Psoas muscle (tissue), 8 donors: ENCODE data around the gene RASA2. TPM values are rescaled to one million over a fixed set of nuclear protein-coding genes. Genes with fewer than 3 reads are reported as not detected.

ENCODE experiments used
- ATAC-seq, 4 donors: fragments of 200-7000 bp; cut with Tn5 transposase; one replicate each; pipeline ENCODE4 v1.9.1; 2020; ENCODE audit warnings: moderate library complexity in 3 of 4, mild to moderate bottlenecking in 2 of 4
- DNase-seq, 2 donors: peaks; one replicate each; pipeline ENCODE4 v3.0.0-alpha.2; 2020
- H3K27ac ChIP-seq: fragments of 200-600 bp; one replicate; pipeline ENCODE4 v1.8.0; 2022
- H3K27me3 ChIP-seq, 3 donors: fragments of 200-600 bp in 1 of 3; one replicate each; pipeline versions ENCODE4 v1.6.1 to v1.8.0; 2013 to 2022; ENCODE audit warnings: low read length in 2 of 3, mild to moderate bottlenecking in 2 of 3, moderate library complexity in 1 of 3; ENCODE audit not compliant: insufficient read depth in 3 of 3
- H3K36me3 ChIP-seq, 2 donors: fragments of 200-600 bp in 1 of 2; one replicate each; pipeline versions ENCODE4 v1.6.1 to v1.8.0; 2013 to 2022; ENCODE audit warnings: low read depth in 1 of 2, mild to moderate bottlenecking in 1 of 2, moderate library complexity in 1 of 2; ENCODE audit not compliant: insufficient read depth in 1 of 2
- H3K4me1 ChIP-seq: fragments of 200-600 bp; one replicate; pipeline ENCODE4 v1.8.0; 2022
- H3K4me3 ChIP-seq: fragments of 200-600 bp; one replicate; pipeline ENCODE4 v1.8.0; 2022; ENCODE audit warnings: mild to moderate bottlenecking
- H3K9me3 ChIP-seq: fragments of 200-600 bp; one replicate; pipeline ENCODE4 v1.8.0; 2022
- CTCF ChIP-seq: fragments of 200-600 bp; IDR thresholded peaks from one replicate; pipeline ENCODE4 v1.8.0; 2022; ENCODE audit warnings: antibody characterized with exemption
- WGBS, 3 donors: extraction: QIAGEN DNeasy Blood & Tissue Kit; methylation state at CpG; one replicate each; pipeline versions ENCODE4 v1.1.6 to v1.1.7; 2013; 5-methylcytosine and 5-hydroxymethylcytosine counted together
- intact Hi-C, 2 donors: fragments of 100-400 bp; cut with DNase I; formaldehyde crosslinking; loops; one replicate each; pipeline versions ENCODE4 v1.11.0 to v1.14.2; 2022
- polyA plus RNA-seq, 3 donors: library from polyadenylated mRNA; stranded (reverse); fragments of 200-250 nt; gene quantifications; one replicate each; pipeline ENCODE4 v1.2.3, GENCODE V29; 2013
- total RNA-seq, 4 donors: library from RNA; stranded (reverse); fragmentation: NEBNext Ultra II Directional in 2 of 4; extraction: Animal tissue kit (Norgen Biotek cat#: 25700) in 2 of 4; gene quantifications; one replicate each; pipeline versions ENCODE4 v1.2.1 to v1.2.4, GENCODE V29; 2021 to 2023
- donor health status: healthy with polysubstance abuse.
- donor health status: DM: no; HTN: no; CAD: no; lungs with moderate emphysema.
- donor health status: Bipolar disorder and iron deficiency.
- donor health status: healthy.
- donor health status: DM: yes; HTN: yes; CAD: no.
- donor health status: DM: no; HTN: no; CAD: no.
- donor health status: DM: no; HTN: no; CAD: no.
- donor health status: DM: yes; HTN: yes; CAD: no.

The RASA2 gene
- total and polyA plus RNA-seq, 7 donors, result 1.3 to 4.0 (median 2.3) TPM

- intact Hi-C loops, result loop anchor here in 1 of 2 donors (2.0 to 5.0 kb wide), 2 partner anchors 162 to 336 kb away; partner anchors contain the start of gene RNF7
- peaks cover 4 to 83% of the 10 kb centered on the region in 2 donors for H3K36me3 ChIP-seq
- 98 to 100% (median 100%) methylated on average over 1 of the region's 1 CpG for whole genome bisulfite sequencing, 3 donors
Observed at GRCh38 chr3:141576744-141577052, 89.9 kb downstream of the RASA2 start.

GRCh38 chr3:141578202-141578973 is 91.6 kb downstream of the RASA2 start:
- 87 to 93% (median 91%) methylated on average over 4 of the region's 4 CpGs for WGBS, 3 donors
- DNase-seq (no peak), ATAC-seq (no peak)
- Histone ChIP-seq H3K4me3 (no peak overlapping the region), H3K27me3 (no peaks in the 10 kb centered on the region), H3K36me3 (peaks cover 4 to 81% of the 10 kb centered on the region in 2 donors), H3K4me1 (no peaks in the 10 kb centered on the region), H3K9me3 (no peaks in the 10 kb centered on the region), H3K27ac (no peak overlapping the region)
- intact Hi-C loops, result loop anchor here in 1 of 2 donors (5.0 kb wide), 1 partner anchor 334 kb away; no protein-coding TSS in a partner anchor
- no peak for TF ChIP-seq CTCF

More at GRCh38 chr3:141576744-141577052, 89.9 kb downstream of the RASA2 start:
- DNase-seq (no peak), ATAC-seq (no peak)
- no peak overlapping the region for H3K4me3 ChIP-seq
- no peaks in the 10 kb centered on the region for H3K4me1 ChIP-seq
- no peak for TF ChIP-seq CTCF
- no peaks in the 10 kb centered on the region for H3K27me3 ChIP-seq
- no peak overlapping the region for H3K27ac ChIP-seq
- no peaks in the 10 kb centered on the region for H3K9me3 ChIP-seq

- DNase-seq (no peak), ATAC-seq (no peak)
- Histone ChIP-seq H3K9me3 (no peaks in the 10 kb centered on the region), H3K4me1 (no peaks in the 10 kb centered on the region), H3K4me3 (no peak overlapping the region), H3K27ac (no peak overlapping the region), H3K27me3 (no peaks in the 10 kb centered on the region), H3K36me3 (peaks cover 2 to 74% of the 10 kb centered on the region in 2 donors)
- intact Hi-C loops, result no loop called here
- 98 to 100% (median 99%) methylated on average over 2 of the region's 2 CpGs for WGBS, 3 donors
- no peak for TF ChIP-seq CTCF
Observed at GRCh38 chr3:141594357-141594756, 107.5 kb downstream of the RASA2 start.

- Histone ChIP-seq H3K27me3 (no peaks in the 10 kb centered on the region), H3K27ac (no peak overlapping the region), H3K4me1 (no peaks in the 10 kb centered on the region), H3K9me3 (peaks cover 10% of the 10 kb centered on the region), H3K36me3 (peaks cover 2 to 52% of the 10 kb centered on the region in 2 donors), H3K4me3 (no peak overlapping the region)
- 76 to 90% (median 77%) methylated on average over 2 of the region's 2 CpGs for WGBS, 3 donors
- no peak for ATAC-seq
- no peak for DNase-seq
- TF ChIP-seq CTCF, result no peak
- intact Hi-C loops, result no loop called here
Observed at GRCh38 chr3:141597931-141598330, 111.1 kb downstream of the RASA2 start.
